ENCODE results near the gene CLTCL1.

The CLTCL1 gene

DNA sequence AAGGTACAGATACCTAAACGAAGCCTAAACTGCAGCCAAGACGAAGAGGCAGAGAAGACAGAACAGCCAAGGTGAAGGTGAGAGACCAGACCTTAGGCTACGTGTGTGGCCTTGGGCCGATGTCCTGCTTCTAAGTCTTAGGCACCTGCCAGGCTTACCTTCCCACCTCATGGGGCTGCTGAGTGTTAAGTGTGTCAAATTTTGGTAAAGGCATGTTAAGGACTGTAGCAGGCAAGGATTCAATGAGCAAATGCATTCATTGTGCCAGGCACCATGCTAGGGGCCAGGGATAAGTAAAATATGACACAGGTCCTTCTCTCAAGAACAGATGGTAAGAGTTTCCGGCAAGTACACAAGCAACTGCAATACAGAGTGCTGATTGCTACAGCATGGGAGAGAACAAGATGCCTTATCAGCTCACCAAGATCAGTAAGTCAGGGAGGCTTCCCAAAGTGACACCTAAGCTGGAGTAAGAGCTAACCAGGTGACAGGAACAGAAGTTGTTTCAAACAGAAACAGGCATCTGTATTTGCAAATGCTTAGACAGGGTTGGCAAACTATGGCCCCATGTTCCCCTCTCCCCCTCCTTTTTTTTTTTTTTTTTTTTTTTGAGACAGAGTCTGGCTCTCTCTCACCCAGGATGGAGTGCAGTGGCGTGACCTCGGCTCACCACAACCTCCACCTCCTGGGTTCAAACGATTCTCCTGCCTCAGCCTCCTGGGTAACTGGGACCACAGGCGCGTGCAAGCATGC, 46.7 kb downstream of the CLTCL1 start:
- peak; percentile 40 for DNase-seq

DNA sequence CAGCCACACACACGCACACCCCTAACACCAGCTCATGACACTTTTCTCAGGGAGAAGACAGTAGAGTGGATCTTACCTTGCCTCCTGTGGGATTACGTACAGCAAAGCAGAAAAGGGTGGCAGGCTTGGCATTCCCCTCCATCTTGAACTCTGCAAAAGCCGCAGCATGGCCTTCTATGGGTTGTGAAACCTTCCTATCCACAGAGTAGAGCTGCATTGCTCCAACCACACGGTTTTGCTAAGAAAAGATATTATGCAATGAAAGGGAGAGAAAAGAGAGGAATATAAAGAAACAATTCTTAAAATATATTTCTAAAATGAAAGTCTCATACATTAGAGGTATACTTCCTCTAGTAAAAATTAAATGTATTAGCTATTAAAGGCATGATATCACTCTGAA, 48.8 kb downstream of the CLTCL1 start:
- no peak for DNase-seq

DNA sequence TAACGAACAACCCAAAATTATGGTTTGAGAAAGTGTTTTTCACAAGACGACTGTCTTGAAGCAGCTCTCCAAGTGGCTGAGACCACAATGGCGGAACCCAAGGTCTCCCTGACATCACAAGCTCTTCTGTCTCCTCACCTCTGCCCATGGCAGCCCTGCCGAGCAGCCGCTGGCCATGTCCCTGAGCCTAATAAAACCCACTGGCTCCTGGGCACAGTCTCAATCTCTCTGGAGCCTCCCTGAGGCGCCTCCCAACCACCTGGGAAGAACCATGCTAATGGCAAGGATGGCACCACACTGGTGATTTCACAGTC, 50.0 kb downstream of the CLTCL1 start:
- no peak for DNase-seq

DNA sequence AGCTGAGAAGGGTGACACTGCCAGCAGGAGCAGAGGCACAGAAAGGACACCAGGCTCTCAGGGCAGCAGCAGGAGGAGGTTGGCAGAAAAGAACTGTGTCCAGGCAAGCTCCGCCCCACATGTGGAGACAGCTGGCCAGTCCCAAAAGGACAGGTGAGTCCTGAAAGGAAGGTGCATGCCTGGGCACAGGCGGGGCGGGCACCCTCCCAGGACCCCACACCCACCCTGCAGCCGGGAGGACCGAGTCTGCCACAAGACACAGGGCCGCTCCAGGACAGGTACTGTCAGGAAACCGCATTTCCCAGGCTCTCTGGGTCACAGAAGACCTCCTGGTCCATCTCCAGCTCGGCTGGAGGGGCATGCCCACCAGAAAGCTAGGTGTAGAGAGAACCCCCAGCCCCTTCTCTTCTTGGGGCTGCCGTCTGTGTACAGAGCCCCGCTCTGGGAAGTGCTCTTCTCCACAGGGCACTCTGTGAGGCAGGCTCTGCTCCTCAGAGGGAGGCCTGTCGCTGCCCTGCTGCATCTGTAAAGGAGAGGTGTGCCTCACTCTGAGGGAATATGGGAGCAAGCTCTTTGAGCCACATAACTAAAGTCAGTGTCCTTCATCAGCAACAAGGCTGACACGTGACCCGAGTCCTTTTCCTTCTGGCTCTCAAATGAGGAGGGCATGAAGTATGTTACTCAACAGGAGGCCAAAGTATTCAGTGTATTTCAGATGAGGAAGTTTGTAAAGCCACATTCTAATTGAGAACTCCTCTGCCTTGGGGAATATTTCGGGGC, 50.5 kb downstream of the CLTCL1 start:
- DNase-seq, result peak; percentile 54

DNA sequence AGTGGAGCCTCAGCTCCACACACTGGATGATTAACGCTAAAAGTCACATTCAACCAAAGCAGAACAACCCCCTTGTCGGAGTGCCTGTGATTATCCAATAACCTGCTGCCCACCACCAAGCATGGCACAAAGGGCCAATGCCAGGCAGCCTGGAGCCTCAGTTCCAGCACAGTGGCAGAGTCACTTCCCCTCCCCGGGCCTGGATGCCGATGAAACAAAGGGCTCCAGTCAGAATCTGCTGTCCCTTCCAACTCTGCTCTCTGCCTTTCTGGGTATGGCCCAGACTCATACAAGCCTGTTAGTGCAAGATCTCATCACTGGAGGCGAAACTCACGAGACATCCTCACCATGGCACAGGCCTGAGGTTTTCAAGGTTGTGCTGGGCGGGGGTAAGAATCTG, 52.1 kb downstream of the CLTCL1 start:
- no peak for DNase-seq

DNA sequence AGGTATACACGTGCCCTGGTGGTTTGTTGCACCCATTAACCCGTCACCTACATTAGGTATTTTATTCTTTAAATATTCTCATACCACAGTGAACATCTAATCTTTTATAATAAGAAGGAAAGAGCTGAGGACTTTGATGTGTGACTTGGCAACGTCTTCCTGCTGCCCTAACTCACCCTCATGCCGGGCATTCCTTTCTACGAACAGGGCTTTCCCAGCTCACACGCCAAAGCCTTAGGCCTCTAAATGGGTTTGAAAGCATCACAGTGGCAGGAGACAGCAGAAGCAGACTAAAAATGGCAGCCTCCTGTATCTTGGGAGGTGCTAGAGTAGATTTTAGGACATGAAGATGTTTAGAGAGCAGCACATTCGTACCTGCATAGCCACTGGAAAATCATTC, 52.6 kb downstream of the CLTCL1 start:
- DNase-seq, result no peak

DNA sequence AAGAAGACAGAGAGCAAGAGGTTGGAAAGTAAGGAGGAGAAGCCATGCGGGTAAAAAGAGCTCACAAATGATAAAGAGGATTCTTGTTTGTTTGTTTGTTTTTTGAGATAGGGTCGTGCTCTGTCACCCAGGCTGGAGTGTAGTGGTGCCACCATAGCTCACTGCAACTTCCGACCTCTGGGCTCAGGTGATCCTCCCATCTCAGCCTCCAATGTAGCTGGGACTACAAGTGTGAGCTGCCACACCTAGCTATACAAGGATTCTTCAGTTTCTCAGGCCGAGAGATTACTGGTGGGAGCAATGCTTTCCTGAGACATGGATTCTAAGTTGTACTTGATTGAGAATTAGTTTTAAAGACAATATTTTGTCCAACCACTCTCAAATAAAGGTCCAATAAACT, 55.6 kb downstream of the CLTCL1 start:
- DNase-seq, result no peak

DNA sequence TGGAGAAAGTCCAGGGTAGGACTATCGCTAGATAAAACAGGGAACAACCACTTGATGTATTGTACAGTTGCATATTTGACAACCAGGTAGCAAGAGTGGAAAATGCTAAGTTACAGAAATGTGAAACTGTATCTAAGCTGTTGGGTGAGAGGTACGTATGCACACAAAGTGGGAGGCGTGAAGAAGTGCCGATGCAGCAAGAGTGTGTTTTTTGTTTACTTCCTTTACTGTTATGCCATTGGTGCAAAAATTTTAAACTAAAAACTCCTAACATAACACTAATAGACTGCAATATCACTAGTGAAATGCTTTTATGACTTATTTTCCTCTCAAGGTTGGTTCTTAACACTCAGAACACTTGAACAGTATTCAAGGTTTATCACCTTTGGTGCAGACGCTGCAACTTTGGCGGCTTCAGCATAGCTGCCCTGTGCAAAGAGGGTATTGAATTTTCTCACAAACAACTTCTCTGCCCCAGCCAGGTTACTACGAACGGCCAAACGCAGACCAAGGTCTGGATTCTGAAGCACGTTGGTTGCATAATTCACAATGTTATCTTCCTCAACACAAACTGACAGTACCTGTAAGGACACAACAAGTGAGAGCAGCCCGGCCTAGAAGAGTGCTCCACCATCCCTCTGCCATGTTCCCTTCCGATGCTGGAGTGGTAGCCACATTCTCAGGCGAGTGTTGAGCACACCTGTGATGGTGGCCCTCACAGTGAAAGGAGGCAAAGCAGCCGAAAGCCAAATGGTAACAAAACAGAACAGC, 57.2 kb downstream of the CLTCL1 start:
- no peak for DNase-seq

DNA sequence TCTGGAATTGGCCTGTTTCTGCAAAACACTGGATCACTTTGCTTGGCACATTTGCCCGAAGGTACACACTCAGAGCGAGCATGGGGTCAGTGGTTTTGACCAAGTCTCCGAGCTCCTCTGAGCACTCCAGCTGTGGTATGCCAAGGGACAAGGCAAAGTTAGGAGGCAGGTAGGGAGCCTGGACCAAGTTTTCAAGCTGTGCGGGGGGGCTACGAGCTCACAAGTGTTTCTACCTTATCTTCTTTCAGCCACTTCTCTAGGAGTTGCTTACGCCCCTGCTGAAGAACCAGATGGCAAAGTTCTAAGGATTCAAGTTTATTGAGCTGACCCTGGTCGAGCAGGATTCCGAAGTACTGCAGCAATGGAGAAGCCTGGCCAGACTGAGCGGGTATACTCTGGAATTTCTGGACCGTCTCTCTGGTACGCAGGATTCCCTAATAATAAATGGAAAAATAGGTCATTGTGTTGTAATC, 58.3 kb downstream of the CLTCL1 start:
- DNase-seq, result no peak

DNA sequence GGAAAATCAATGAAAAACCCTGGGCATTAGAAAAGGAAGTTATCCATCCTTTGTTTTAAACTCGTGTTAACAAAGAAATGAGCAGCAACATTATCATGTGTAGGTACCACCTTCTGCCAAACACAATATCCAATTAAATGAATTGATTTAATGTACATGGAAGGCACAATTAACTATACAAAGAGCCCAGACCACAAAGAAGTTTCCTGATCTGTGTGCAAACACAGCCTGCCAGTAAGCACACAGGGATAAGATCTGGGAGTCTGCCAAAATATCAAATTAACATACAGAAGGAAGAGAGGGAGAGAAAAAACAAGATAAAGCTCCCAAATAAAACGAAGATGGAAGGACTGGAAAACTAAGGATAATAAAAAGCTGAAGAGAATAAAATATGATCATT, 58.9 kb downstream of the CLTCL1 start:
- DNase-seq, result no peak

DNA sequence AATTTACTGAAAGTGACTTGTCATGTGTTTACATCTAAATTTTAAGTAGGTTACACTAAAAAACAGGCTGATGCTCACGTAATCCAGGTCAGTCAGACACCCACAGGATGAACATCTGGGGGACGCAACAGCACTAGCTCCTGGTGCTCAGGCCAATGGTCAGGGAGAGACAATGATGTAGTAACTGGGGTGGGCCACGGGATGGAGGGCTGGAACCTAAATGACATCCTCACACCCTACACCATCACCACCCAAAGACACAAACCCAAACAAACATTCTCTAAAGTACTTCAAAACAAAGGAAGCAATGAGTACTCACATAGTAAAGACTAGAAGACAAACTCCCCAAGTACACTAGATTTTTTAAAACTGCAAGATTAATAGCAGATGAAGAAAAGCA, 59.5 kb downstream of the CLTCL1 start:
- DNase-seq, result no peak

DNA sequence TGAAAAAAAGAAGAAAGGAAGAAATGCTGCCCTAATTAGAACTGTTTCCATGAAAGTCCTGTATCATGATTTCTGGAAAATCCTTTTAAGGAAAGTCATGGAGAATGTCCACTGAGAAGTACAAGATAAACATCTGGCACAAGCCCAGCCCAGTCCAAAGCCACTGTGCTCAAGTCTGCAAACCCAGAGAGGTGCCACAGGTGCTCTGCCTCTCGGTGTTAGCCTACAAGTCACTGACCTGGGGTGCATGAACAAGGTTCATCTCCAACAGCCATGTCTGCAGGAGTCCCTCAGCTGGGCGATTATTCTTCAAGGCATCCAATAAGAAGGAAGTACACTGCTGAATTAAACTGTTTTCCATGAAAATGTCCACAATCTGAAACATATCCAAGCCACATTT, 61.9 kb downstream of the CLTCL1 start:
- DNase-seq, result no peak

DNA sequence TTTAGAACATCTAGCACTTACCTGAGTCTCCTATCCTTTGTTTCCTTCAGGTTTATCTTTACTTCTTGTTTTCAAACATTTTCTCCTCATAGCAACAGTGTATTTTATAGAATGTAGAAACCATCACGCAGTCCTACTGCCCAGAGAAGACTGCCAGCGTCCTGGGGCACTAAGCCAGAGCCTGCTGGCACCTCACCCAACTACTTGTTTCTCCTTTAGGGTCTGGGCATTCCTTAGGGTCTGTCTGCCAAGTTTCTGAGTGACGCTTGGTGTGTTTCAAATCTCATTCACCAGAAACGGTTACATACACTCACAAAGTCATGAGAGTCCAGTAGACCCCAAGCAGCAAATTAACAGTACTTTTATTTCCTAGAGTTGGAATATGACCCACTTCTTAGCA, 63.3 kb downstream of the CLTCL1 start:
- DNase-seq, result no peak

DNA sequence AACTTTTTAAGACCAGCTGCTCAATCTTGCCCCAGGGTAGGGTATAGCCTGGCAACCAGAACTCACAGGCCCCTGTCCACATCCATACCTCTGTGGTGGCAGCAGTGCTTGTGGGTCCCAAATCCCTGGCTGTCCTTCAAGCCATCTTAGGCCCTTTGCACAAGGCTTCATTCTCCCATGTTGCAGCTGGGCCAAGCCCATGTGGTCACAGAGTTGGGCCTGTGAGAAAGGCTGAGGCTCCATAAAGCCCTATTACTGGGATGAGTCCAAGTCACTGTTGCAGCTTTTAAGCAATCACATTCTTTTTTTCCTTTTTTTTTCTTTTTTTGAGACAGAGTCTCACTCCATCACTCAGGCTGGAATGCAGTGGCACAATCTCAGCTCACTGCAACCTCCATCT, 65.1 kb downstream of the CLTCL1 start:
- no peak for DNase-seq

DNA sequence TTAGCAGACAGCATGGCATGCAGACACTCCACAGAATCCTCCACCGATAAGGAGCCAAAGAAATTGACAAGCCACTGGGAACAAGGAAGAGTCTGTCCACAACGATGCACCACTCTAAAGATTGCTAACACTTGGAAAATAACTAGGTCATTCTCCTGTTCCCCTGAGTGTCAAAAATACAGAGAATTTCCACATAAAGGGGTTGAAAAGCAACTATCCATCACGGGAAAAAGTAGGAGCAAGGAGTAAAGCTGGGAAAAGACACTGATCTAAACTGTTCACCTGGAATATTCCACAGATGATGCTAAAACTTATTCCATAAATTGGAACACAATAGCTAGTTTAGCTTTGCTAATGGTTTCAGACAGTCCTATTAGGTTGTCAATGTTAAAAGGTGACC, 66.0 kb downstream of the CLTCL1 start:
- no peak for DNase-seq

DNA sequence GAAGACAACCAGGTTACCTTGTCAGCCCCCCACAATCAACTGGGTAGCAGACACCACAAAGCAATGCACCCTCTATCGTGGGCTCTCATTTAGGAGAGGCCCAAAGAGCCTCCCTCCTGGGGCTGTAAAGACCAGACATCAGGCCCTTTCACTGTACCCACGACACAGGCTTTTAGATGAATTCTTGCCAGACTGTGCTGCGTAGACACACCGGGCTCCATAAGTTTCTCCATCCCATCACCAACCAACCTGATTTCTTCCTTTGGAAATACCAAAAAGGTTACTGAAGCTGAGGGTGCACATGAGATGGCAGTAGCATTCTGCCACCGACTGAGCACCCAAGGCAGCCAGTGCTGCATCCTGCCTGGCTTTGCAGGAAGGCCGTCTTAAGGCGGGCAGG, 66.5 kb downstream of the CLTCL1 start:
- DNase-seq, result no peak

DNA sequence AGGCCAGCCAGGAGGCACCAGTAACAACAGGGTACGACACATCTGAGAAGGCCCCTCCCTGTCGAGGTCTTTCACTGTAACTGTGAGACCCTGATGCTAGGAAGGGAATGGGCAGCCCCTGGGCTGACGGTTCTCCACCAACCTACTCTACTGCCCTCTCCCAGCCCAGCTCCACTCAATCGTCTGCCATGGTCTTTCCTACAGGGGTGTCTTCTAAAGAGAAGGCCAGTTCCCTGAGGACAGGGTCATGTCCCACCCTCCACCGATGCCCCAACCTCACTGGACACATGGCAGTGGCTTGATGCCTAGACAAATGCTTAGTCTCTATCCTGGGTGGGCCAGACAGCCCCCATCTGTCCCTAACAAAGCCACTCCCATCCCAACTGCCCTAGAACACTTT, 67.0 kb downstream of the CLTCL1 start:
- DNase-seq, result no peak

DNA sequence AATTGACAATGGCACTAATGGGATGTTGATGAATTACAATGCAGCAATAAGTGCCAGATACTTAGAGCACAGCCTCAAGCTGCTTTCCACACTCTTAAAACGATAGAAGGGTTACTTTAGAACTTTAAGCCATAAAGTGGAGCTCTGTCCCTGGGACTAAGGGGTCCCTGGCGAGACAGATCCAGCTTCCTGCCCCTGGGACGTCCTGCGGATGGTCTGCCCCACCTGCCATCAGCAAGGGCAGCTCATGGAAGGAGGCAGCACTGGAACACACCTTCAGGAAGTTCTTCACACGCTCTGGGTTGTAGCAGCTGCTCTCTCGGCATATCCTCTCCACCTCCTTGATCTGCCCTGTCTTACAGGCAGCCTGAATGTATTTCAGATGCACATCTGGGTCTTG, 67.9 kb downstream of the CLTCL1 start:
- no peak for DNase-seq

DNA sequence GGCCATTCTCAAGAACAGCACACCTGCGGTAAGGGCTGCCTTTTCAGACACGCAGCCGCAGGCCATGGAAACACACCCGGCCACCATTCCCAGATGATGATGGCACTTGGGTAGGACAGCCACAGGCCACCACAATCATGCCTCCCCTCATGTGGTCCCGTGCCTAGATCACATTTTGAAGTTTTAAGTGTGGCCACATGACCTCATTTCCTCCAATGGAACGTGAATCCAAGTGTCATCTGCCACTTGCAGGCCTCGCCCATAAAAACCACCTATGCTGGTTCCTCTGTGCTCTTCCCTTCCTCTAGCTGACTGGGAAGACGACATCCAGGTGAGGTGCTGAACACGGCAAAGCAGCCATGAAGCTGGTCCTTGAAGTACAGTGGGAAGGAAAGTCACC, 68.4 kb downstream of the CLTCL1 start:
- DNase-seq, result no peak

DNA sequence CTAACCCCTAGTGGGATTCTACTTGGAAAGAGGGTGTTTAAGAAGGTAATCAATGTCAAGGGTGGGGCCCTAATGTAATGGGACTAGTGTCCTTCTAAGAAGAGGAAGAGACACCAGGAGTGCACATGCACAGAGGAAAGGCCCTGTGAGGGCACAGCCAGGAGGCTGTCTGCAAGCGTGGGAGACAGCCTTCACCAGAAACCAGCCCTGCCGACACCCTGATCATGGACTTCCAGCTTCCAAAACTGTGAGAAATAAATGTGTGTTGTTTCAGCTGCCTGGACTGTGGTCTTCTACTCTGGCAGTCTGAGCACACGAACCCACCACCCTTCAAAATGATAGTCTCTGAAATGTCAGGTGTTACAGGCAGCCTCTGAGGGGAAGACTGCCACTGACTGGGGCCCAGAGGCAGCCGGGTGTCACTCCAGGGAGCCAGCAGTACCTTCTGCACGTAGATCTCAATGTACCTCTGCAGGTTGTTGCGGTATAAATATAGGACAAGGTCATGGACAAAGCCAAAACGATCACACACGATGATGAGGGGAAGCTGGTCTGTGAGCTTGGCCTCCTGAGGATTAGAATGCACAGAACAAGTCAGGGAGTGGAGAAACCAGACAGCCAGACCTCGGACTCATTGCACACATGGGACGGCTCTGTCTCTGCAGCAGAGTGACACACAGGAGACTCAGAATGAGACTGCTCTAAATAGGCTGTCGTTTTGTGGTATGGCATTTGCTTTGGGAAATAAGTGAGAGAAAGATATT, 69.1 kb downstream of the CLTCL1 start:
- no peak for DNase-seq

DNA sequence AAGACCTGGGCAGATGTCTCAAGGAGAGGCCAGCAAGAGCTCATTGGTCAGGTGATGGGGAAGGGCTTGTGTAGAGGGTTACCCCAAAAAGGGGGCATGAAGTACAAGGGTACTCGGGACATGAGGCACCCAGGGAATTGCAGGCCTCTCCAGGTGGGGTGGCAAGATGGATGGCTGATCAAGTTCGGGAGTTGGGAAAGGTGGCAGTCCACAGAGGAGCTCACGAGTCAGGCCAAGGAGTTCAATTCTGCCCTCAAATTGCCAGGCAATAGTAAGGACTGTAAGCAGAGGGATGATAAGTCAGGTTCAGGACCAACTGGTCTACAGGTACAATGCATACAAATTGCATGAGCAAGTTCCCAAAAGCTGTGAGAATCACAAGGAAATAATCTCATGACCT, 70.7 kb downstream of the CLTCL1 start:
- no peak for DNase-seq

DNA sequence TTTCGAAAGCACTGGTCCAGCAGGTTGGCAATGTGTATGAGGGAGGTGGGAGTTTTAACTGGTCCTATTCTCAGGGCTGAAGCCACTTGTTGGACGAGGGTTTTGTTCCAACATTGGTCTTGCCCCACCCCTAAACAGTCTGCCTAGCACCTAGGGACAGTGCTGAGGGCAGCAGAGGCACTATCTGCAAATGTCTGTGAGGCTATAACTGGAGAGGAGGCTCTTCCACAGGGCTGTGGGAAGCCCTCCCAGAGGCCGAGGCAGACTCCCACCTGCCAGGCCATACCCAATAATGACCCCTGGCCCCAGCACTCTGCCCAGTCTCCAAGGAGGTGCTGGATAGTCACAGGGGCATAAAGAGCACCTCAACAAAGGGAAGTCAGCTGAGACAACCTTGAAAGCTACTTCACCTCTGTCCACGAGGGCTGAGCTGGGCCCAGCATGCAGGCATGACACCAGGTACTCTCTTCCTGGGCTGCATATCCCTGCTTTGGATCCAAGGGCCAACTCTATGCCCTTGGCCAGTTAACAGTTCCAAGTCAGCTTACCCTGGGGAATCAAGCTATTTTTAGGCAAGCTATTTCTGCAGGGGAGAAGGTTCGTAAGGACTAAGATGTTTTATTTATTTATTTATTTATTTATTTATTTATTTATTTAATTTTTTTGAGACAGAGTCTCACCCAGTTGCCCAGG, 72.8 kb downstream of the CLTCL1 start:
- DNase-seq, result no peak

DNA sequence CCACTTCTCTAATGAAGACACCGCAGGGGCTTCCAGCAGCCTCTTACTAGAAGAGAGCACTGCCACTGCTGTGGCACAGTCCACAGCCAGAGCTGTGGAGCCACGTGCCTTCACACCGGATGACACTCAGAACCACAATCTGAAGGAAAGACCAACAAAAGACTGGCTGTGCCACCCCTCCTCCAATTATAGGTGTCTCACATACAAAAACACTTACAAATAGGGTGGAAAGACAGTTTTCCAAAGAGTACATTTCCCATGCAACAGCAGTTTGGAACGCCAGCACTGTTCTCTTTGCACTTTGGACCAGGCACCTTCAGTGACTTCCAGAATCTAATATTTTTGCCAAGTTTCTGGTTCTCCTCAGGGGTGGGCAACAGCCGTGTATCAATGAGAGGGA, 74.9 kb downstream of the CLTCL1 start:
- DNase-seq, result no peak

All from SIG-M5 (cell line).